AG04449 (cell line): ENCODE data around the gene TEX22.

ENCODE experiments used
- CTCF ChIA-PET: fragments of 350-600 bp; formaldehyde crosslinking; extraction: SDS; loops from one replicate; lab custom pipeline; 2021; ENCODE audit warnings: antibody characterized with exemption; lab: Yijun Ruan, JAX
- POLR2A ChIA-PET: fragments of 400-600, 350-600 bp; formaldehyde crosslinking; extraction: SDS; loops from one replicate; lab custom pipeline; 2020; ENCODE audit warnings: antibody characterized with exemption, inconsistent platforms; lab: Yijun Ruan, JAX
- DNase-seq: peaks from one replicate; pipeline ENCODE4 v3.0.0-alpha.2; 2010; ENCODE audit warnings: low read depth, low spot score
- H3K4me3 ChIP-seq: 2 replicates; pipeline ENCODE4 v1.5.1; 2011; ENCODE audit warnings: low read depth, mild to moderate bottlenecking, control low read depth, low read length
- TF ChIP-seq, protein P1 (sequence below): IDR thresholded peaks from one replicate; pipeline ENCODE4 v1.5.1; 2011; ENCODE audit warnings: mild to moderate bottlenecking, moderate library complexity, low read length, control low read depth, inconsistent platforms; ENCODE audit not compliant: insufficient read depth; ENCODE audit errors: missing control alignments

The TEX22 gene

DNA sequence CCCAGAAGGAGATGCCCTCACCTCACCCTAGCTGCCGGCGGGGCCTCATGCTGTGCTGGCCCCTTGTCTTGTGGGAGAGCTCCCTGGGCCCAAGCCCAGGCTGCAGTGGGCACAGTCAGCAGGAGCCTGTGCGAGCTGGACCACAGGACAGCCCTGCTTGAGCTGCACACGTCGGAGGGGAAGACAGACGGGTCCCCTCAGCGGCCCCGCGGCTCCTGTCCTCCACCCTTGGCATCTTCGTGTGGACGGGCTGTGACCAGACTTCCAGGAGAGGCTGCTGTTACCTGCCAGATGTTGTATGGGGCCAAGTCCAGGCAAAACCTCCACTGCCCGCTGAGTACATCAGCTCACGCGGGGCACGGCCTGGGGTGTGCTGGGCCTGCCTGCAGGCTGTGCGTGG, 9.4 kb upstream of the TEX22 start:
- H3K4me3 ChIP-seq: no peak overlapping the region
- TF ChIP-seq, protein P1, sequence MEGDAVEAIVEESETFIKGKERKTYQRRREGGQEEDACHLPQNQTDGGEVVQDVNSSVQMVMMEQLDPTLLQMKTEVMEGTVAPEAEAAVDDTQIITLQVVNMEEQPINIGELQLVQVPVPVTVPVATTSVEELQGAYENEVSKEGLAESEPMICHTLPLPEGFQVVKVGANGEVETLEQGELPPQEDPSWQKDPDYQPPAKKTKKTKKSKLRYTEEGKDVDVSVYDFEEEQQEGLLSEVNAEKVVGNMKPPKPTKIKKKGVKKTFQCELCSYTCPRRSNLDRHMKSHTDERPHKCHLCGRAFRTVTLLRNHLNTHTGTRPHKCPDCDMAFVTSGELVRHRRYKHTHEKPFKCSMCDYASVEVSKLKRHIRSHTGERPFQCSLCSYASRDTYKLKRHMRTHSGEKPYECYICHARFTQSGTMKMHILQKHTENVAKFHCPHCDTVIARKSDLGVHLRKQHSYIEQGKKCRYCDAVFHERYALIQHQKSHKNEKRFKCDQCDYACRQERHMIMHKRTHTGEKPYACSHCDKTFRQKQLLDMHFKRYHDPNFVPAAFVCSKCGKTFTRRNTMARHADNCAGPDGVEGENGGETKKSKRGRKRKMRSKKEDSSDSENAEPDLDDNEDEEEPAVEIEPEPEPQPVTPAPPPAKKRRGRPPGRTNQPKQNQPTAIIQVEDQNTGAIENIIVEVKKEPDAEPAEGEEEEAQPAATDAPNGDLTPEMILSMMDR: no peak
- POLR2A ChIA-PET: no interaction called here
- CTCF ChIA-PET: interaction anchor here (0.9 to 1.2 kb wide), 2 partner anchors 10 to 18 kb away, joined by 3 to 6 read pairs; no protein-coding TSS in a partner anchor
- no peak for DNase-seq

DNA sequence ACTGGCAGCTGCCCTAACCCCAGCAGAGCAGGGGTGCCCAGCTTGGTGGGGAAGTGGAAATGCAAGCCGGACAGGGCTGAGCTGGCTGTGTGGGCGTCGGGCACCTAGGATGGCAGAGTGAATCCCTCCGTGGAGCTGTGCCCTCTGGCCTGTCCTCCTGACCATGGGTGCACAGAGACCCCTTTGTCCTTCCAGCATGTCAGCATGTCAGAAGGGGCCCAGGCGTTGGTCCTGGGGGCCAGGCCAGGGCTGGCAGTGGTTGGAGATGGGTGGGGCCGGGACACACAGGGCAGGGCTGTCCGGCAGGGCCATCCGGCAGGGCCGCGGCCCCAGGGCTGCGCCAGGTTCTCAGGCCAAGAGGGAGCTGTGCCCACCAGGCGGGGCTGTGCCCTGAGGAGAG, 8.8 kb upstream of the TEX22 start:
- TF ChIP-seq, protein P1: no peak
- CTCF ChIA-PET: interaction anchor here (0.8 to 1.3 kb wide), 5 partner anchors 10 to 46 kb away, joined by 3 to 6 read pairs (median 4); no protein-coding TSS in a partner anchor
- DNase-seq: no peak
- POLR2A ChIA-PET: no interaction called here
- no peak overlapping the region for H3K4me3 ChIP-seq

DNA sequence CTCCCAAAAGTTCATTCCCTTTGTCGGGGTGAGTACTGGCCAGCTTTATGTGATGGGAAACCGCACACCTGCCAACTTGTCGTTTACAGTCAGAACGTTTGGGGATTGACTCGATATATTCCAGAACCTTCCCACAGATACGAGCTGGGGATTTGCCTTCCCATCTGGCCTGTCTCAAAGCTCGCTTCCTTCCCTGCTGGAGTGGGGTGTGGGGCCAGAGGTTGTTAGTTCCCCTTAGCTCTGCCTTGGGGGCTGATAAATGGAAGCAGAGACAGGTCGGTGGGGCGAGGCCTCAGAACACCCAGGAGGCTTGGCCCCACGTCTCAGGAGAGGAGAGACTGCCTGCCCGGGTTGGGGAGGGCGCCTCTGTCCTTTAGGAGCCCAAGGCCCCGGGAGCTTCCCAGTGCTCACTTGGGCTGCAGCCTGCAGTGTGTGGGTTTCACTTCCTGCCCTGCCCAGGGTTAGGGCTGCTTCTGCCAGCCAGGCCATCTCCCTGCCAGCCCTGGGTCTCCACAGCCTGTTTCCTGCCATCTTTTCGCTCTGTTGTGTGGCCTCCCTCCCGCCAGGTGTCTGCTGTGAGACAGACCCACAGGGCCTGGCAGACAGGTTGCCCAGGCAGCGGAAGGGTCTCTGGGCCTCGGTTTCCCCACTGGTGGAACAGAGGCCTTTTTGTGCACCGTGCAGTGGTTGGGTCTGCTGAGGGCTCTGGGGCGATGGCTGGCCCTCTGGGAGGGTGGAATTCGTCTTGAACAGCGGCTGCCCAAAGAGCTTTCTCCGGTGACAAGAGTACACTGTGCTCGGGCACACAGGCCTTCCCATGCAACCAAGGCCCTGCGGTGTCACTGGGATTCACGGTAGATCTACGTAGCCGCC, 8.1 kb upstream of the TEX22 start:
- no peak overlapping the region for H3K4me3 ChIP-seq
- DNase-seq: no peak
- ChIA-PET POLR2A (no interaction called here), CTCF (interaction anchor here (0.8 to 1.3 kb wide), 4 partner anchors 9 to 46 kb away, joined by 3 to 5 read pairs (median 4); no protein-coding TSS in a partner anchor)
- TF ChIP-seq, protein P1: no peak

DNA sequence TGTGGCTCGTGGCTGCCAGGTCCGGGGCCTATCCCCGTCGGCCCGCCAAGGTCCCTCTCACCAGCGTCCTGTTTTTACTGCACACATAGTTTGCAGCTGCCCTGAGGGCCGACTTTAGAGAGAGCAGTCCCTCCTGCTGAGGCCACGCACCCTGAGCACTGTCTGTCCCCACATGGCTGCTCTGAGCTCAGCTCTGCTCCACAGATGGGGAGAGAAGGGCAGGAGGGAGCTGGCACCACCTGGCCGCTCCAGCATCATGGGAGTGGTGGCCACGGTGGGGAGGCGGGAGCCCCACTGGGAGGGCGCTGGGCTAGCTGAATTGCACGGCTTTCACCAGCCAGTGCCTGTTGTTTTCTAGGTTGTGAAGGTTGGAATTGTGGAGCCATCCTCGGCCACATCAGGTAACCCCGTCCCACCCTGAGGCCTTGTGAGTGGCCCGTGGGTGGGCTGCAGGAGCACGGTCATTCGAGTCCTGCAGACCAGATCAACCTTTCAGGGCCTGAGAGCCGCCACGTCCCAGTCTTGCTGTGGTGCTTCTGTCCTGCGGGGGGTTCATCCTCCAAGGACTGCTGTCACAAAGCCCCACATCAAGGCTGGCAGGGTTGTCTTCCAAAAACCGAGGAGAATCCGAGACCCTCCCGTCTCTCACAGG, 7.4 kb upstream of the TEX22 start:
- no peak for DNase-seq
- no peak overlapping the region for H3K4me3 ChIP-seq
- ChIA-PET POLR2A (no interaction called here), CTCF (interaction anchor here (1.3 kb wide), 1 partner anchor 20 kb away, joined by 5 read pairs; no protein-coding TSS in a partner anchor)
- TF ChIP-seq, protein P1: no peak

DNA sequence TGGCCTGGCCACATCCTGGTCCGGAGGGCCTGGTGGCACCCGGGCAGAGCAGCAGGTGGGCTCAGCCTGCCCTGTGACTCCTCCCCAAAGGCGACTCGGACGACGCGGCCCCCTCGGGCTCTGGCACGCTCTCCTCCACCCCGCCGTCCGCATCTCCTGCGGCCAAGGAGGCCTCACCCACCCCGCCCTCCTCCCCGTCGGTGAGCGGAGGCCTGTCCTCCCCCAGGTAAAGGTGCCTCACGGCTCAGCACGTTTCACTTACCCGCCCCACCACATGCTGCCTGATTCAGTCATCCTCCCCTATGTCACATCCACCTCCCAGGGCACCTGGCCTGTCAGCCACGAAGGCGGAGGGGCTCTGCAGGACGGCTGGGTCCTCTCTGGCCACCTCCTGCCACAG, 6.8 kb upstream of the TEX22 start:
- CTCF ChIA-PET: interaction anchor here (1.5 kb wide), 1 partner anchor 89 kb away, joined by 4 read pairs; no protein-coding TSS in a partner anchor
- POLR2A ChIA-PET: no interaction called here

More for the DNA sequence above, 6.8 kb upstream of the TEX22 start:
- TF ChIP-seq, protein P1: no peak
- H3K4me3 ChIP-seq: no peak overlapping the region
- no peak for DNase-seq
